GM10266 (cell line): ENCODE data around the gene SH3PXD2A.
"Not testable (repeated sequence)": the region's sequence is repeated elsewhere in the genome, so short reads cannot be mapped to it uniquely, and the experiment has no call there.

ENCODE experiments used
- DNase-seq: peaks from one replicate; pipeline ENCODE4 v3.0.0; 2012; ENCODE audit errors: extremely low spot score
- TF ChIP-seq, protein P1 (sequence below): IDR thresholded peaks from 2 replicates; pipeline ENCODE4 v1.5.1; 2012; ENCODE audit warnings: mild to moderate bottlenecking, low read depth; ENCODE audit not compliant: control insufficient read depth, insufficient read depth; ENCODE audit errors: missing control alignments

SH3PXD2A gene

DNA sequence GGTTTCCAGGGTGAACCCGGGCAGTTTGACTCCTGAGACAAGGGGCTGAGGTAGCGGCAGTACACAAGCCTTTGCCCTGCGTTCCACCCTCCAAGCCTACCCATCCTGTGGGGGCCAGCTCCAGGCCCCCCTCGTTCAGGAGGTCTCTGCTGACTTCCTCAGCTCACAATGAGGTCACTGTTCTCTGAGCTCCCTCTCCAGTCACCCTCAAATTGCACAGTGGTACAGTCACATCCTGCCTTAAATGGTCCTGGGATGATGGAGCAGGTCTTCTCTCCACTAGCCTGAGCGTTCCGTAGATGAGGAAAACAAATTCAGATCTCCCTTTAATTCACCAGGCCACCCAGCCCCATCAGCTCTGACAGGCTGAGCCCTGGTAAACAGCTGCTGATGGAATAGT is 90.2 kb downstream of the SH3PXD2A start:
- no peak for DNase-seq
- TF ChIP-seq, protein P1, sequence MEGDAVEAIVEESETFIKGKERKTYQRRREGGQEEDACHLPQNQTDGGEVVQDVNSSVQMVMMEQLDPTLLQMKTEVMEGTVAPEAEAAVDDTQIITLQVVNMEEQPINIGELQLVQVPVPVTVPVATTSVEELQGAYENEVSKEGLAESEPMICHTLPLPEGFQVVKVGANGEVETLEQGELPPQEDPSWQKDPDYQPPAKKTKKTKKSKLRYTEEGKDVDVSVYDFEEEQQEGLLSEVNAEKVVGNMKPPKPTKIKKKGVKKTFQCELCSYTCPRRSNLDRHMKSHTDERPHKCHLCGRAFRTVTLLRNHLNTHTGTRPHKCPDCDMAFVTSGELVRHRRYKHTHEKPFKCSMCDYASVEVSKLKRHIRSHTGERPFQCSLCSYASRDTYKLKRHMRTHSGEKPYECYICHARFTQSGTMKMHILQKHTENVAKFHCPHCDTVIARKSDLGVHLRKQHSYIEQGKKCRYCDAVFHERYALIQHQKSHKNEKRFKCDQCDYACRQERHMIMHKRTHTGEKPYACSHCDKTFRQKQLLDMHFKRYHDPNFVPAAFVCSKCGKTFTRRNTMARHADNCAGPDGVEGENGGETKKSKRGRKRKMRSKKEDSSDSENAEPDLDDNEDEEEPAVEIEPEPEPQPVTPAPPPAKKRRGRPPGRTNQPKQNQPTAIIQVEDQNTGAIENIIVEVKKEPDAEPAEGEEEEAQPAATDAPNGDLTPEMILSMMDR: no peak

DNA sequence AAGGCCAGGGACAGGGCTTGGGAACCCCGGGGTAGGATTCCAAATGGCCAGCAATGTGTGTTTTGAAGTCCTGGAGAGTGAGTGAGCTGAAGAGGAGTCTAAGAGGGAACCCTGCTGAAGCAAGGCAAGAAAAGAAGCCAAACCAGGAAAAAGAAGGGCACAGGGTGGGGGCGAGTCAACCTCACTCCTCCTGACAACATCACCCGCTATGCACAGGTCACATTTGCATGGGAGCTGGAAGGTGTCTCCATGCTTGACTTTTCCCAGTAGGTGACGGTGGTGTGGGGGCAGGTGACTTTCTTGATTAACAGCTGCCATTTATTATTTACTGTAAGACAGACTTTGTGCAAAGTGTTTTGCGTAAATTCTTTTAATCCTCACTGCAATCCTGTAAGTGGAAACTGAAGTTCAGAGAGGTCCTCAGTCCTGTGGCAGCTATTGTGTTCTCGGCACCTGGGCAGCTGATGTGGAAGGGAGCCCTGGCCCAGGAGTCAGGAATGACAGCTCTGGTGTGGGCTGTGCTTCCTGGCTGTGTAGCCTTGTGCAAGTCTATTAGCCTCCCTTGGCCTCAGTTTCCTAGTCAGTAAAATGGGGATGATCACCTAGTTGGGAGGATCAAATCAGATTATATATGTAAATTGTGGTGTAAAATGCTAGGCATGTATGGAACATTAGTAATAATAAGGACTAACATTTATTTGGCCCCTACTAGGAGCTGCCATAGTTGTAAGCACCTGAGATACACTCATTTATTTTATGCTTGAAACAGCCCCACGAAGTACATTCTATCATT is 90.9 kb downstream of the SH3PXD2A start:
- TF ChIP-seq, protein P1: no peak
- no peak for DNase-seq

DNA sequence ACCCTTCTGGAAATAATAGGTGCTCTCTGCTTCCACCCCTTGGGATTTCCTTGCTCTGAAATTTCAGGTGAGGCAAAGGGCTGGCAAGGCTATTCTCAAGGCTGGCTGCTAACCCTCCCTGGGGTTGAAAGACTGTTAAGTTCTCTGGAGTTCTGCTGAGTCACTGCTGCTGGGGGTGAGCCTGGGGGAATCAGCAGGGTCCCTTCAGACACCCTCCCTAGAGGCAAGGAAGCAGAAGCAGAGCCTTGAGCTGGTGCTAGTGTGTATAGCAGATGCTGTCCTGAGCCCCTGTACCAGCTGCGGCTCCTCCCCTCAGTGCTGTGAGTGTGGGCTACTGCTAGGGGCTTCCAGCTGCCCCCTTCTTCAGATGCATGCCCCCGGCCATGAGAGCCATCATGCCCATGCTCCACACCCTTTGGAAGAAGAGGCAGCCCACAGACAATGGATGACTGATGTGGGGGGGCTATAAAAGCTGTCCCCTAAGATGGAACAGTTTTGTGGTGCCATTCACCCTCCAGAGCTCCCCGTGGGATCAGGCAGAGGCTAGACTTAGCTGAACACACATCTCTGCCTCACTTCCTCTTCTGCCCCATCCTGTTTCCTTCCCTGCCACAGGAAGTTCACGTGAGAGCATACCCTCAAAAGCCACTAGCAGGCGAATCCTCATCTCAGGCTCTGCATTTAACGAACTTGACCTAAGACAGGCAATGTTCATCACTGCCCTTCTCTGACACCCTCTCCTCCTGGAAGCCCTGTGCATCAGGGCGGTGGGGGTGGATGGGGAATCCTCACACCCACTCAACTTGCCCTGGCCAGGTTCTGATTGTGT is 91.8 kb downstream of the SH3PXD2A start:
- DNase-seq: no peak
- TF ChIP-seq, protein P1: no peak

DNA sequence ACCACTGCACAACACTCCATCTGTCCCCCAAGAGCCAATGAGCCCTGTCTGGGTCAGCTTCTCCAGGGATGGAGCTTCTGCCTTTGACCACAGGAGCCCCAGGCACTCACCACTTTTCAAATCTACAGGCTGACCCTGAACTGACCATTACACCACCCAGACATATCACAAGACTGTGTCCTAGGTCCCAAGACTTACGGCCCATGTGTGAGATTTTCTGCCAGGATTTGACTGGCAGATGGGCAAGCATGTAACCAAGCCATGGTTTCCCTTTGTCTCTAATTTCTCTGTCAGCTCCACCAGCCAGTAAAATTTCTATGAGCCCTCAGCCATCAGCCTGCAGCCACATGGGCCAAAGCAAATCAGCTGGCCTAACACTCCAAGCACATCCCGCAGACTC is 92.5 kb downstream of the SH3PXD2A start:
- no peak for DNase-seq
- TF ChIP-seq, protein P1: no peak

DNA sequence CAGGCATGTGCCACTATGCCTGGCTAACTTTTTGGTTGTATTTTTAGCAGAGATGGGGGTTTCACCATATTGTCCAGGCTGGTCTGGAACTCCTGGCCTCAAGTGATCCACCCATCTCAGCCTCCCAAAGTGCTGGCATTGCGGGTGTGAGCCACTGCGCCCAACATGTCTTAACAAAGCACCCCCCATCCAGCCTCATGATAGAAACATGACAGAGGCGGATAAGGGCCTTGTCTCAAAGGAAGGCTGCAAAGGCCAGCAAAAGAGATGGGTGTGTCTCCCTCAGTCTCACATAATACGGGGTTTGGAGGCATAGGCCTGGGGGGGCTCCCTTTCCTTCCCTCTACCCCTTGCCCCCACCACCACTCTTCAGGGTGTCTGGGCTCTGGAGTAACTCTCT is 93.2 kb downstream of the SH3PXD2A start:
- TF ChIP-seq, protein P1: no peak
- no peak for DNase-seq

DNA sequence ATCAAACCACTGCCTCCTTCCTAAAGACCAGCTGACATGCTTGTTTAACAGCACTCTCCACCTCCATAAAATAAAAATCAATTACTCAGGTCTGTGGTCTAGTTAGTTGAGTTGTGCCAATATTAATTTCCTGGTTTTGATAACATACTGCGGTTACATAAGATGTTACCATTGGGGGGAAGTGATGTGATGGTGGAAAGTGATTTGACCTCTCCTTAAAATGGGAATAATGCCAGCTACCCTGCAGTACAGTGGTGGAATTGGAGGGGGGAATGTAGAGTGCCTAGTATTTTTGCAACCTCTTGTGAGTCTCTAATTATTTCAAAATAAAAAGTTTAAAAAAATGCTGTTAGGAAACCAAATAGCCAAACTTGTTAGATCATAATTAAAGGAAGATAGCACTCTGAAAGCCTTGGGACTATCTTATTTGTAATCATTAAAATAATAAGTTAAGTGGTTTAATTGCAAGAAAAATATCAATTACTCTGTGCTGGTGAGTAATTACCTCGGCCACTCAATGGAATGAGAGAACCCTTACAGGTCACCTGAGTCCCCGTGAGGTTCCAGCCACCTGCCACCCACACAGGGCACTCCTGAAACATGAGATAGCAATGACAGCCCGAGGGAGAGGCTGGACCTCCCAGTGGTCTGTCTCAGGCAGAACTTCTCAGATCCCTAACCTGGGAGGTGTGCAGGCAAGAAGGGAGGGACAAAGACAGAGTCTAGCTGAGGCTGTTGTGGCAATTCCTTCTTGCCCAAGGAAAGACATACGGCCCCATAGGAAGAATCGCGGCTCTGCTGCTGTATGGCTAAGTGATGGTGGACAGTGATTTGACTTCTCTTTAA is 94.1 kb downstream of the SH3PXD2A start:
- TF ChIP-seq, protein P1: no peak
- DNase-seq: no peak

DNA sequence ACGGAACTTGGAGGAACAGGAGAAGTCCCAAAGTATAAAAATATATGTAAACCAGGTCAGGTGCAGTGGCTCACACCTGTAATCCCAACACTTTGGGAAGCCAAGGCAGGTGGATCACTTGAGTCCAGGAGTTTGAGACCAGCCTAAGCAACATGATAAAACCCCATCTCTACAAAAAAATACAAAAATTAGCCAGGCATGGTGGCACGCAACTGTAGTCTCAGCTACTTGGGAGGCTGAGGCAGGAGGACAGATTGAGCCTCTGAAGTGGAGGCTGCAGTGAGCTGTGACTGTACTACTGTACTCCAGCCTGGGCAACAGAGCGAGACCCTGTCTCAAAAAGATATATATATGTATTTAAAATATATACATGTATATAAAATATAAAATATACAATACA is 95.1 kb downstream of the SH3PXD2A start:
- DNase-seq: not testable (repeated sequence)
